RWPE1 (cell line): Measurements from ENCODE around the gene SIGLEC5.
"Not testable (repeated sequence)": the region's sequence is repeated elsewhere in the genome, so short reads cannot be mapped to it uniquely, and the experiment has no call there.

Experiments
- CTCF ChIA-PET: fragments of 350-600 bp; sonication (Branson Sonifier 250); formaldehyde crosslinking; extraction: SDS; loops from one replicate; lab custom pipeline; 2021; lab: Yijun Ruan, JAX
- POLR2A ChIA-PET: fragments of 400-600 bp; formaldehyde crosslinking; extraction: SDS; loops from one replicate; lab custom pipeline; 2020; ENCODE audit warnings: antibody characterized with exemption; ENCODE audit not compliant: low non-redundant PET; lab: Yijun Ruan, JAX
- DNase-seq: peaks from one replicate; pipeline ENCODE4 v3.0.0; 2012; ENCODE audit warnings: low spot score
- H3K27ac ChIP-seq: fragments of 450-650 bp; 2 replicates; pipeline ENCODE4 v1.5.1; 2017
- TF ChIP-seq, protein P1 (sequence below): fragments of 450-650 bp; conservative IDR thresholded peaks from 2 replicates; pipeline ENCODE4 v1.5.1; 2017; ENCODE audit warnings: low read depth, mild to moderate bottlenecking

SIGLEC5 gene, protein sequence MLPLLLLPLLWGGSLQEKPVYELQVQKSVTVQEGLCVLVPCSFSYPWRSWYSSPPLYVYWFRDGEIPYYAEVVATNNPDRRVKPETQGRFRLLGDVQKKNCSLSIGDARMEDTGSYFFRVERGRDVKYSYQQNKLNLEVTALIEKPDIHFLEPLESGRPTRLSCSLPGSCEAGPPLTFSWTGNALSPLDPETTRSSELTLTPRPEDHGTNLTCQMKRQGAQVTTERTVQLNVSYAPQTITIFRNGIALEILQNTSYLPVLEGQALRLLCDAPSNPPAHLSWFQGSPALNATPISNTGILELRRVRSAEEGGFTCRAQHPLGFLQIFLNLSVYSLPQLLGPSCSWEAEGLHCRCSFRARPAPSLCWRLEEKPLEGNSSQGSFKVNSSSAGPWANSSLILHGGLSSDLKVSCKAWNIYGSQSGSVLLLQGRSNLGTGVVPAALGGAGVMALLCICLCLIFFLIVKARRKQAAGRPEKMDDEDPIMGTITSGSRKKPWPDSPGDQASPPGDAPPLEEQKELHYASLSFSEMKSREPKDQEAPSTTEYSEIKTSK

DNA sequence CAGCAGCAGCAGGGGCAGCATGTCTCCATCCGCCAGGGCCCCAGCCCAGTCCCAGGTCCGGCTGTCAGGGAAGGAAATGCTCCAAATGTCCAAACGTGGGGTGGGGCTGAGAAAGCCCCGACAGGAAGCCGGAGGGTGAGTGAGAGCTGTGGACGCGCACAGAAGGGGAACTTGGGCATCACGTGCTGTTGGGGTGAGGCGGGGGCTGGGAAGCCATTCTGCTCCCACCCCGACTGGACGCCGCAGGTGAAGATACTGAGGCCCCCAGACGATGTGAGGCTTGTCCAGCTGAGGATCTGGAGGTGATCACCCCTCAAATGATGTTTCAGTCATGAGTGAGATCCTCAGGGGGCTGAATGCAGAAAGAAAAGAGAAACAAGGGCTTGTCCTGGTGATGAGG lies at the start of gene SIGLEC5:
TSS of gene SIGLEC5 (minus strand) at position 87 of the 400 bp plus-strand sequence. CDS start at position 21, 66 bp downstream.
- CTCF ChIA-PET, H3K27ac ChIP-seq, DNase-seq, POLR2A ChIA-PET: not testable (repeated sequence)

DNA sequence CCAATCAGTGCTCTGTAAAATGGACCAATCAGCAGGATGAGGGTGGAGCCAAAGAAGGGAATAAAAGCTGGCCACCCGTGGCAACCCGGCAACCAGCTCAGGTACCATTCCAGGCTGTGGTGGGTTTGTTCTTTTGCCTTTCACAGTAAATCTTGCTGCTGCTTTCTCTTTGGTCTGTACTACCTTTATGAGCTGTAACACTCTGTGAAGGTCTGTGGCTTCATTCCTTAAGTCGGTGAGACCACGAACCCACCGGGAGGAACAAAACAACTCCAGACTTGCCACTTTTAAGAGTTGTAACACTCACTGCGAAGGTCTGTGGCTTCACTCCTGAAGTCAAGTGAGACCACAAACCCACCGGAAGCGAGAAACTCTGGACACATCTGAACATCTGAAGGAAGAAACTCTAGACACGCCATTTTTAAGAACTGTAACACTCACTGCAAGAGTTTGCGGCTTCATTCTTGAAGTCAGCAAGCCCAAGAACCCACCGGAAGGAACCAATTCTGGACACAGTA lies 46.4 kb upstream of the SIGLEC5 start:
- TF ChIP-seq, protein P1, sequence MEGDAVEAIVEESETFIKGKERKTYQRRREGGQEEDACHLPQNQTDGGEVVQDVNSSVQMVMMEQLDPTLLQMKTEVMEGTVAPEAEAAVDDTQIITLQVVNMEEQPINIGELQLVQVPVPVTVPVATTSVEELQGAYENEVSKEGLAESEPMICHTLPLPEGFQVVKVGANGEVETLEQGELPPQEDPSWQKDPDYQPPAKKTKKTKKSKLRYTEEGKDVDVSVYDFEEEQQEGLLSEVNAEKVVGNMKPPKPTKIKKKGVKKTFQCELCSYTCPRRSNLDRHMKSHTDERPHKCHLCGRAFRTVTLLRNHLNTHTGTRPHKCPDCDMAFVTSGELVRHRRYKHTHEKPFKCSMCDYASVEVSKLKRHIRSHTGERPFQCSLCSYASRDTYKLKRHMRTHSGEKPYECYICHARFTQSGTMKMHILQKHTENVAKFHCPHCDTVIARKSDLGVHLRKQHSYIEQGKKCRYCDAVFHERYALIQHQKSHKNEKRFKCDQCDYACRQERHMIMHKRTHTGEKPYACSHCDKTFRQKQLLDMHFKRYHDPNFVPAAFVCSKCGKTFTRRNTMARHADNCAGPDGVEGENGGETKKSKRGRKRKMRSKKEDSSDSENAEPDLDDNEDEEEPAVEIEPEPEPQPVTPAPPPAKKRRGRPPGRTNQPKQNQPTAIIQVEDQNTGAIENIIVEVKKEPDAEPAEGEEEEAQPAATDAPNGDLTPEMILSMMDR, result no peak
- DNase-seq, result no peak
- ChIA-PET CTCF (interaction anchor here (0.6 kb wide), 1 partner anchor 15 kb away, joined by 3 read pairs; no protein-coding TSS in a partner anchor), POLR2A (no interaction called here)
- no peak overlapping the region for H3K27ac ChIP-seq

DNA sequence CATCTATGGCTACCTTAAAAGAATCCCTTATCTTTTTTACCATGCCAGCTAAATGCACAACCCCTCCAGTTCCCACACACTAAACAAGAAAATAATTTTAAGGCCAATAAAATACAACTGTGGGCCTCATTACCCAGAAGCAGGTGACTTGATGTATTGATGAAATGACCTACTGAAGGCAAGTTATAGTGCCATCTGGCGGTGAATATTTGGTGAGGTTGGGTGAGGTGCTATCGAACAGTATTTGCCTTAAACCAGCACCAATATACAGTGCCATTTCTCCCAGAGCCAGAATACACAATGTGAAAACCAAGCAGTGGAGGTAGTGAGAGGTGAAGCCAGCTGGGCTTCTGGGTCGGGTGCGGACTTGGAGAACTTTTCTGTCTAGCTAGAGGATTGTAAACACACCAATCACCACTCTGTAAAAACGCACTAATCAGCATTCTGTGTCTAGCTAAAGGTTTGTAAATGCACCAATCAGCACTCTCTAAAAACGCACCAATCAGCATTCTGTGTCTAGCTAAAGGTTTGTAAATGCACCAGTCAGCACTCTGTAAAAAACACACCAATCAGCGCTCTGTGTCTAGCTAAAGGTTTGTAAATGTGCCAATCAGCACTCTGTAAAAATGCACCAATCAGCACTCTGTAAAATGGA lies 45.8 kb upstream of the SIGLEC5 start:
- TF ChIP-seq, protein P1, result peak; percentile 39
- POLR2A ChIA-PET, DNase-seq, H3K27ac ChIP-seq: not testable (repeated sequence)
- CTCF ChIA-PET, result interaction anchor here (0.6 to 0.8 kb wide), 2 partner anchors 15 to 109 kb away, joined by 3 read pairs; no protein-coding TSS in a partner anchor

DNA sequence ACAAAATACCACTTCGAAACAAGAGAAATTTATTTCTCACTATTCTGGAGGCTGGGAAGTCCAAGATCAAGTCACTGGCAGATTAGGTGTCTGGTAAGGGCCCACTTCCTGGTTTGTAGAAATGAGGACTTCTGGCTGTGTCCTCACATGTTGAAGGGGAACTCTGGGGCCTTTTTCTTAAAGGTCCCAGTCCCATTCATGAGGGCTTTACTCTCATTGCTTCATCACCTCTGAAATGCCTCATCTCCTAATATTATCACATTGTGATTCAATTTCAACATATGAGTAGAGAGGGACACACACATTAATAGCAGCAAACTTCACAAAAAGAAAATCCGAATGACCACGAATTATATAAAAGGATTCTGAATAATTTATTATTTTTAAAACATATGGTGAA lies 38.0 kb upstream of the SIGLEC5 start:
- POLR2A ChIA-PET, result no interaction called here

DNA sequence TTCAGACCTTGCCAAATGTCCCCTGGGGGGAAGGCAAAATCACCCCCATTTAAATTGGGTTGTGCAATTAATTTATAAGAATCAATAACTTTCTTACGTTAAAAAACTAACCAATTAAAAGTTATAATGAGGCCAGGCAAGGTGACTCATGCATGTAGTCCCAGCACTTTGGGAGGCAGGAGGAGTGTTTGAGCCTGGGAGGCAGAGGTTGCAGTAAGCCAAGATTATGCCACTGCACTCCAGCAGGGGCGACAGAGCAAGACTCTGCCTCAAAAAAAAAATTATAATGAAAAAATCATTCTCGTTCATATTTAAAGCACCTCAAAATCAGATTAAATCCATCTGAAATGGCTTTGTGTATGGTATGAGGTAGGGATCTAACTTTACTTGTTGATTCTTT lies 34.8 kb upstream of the SIGLEC5 start:
- POLR2A ChIA-PET, result no interaction called here
- DNase-seq, result no peak
- TF ChIP-seq, protein P1, result peak; percentile 12; the same call in 1 of the 2 replicates
- CTCF ChIA-PET, result no interaction called here
- no peak overlapping the region for H3K27ac ChIP-seq

More for the DNA sequence above, 38.0 kb upstream of the SIGLEC5 start:
- H3K27ac ChIP-seq, result no peak overlapping the region
- no peak for DNase-seq
- CTCF ChIA-PET, result no interaction called here
- TF ChIP-seq, protein P1, result no peak

DNA sequence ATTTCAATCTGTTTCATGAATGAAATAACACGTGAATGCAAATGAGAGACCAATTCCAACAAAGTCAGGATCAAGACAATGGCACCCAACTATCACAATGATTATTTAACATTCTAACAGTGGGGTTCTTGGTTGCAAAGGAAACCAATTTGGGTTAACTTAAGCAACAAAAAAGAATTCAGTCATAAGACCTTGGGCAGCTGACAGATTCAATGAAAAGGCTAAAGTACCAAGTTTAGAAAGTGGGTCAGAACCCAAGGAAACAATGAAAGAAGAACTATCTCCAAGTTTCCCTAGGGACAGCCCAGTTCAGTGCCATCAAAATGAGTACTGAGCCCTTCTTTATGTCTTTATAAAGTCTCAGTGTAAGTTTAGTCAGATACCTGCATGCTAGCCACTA lies 33.9 kb upstream of the SIGLEC5 start:
- H3K27ac ChIP-seq, result no peak overlapping the region
- ChIA-PET POLR2A (no interaction called here), CTCF (no interaction called here)
- no peak for DNase-seq
- TF ChIP-seq, protein P1, result no peak
